Spleen (tissue), 11 donors: ENCODE measurements around the gene MEIS2. TPM values are rescaled to one million over a fixed set of nuclear protein-coding genes. Genes with fewer than 3 reads are reported as not detected.

Source experiments
- DNase-seq: peaks from one replicate; pipeline ENCODE4 v3.0.0-alpha.2; 2020
- H3K27ac ChIP-seq, 8 donors: fragments of 200-600 bp; sonication (generic) in 7 of 8; 1 replicate in 4 of 8; 2 replicates in 4 of 8; pipeline versions ENCODE4 v1.5.0 to v1.8.0; 2016 to 2021; ENCODE audit warnings: inconsistent platforms in 4 of 8, mild to moderate bottlenecking in 4 of 8, moderate library complexity in 1 of 8
- H3K27me3 ChIP-seq, 7 donors: fragments of 200-600 bp; sonication (generic) in 6 of 7; replicated peaks in 1 of 7; 1 replicate in 4 of 7; 2 replicates in 3 of 7; pipeline versions ENCODE4 v1.5.0 to v1.8.0; 2016 to 2021; ENCODE audit warnings: inconsistent platforms in 3 of 7, mild to moderate bottlenecking in 1 of 7
- H3K36me3 ChIP-seq, 6 donors: fragments of 200-600 bp; sonication (generic) in 5 of 6; 1 replicate in 4 of 6; 2 replicates in 2 of 6; pipeline versions ENCODE4 v1.5.0 to v1.8.0; 2016 to 2021; ENCODE audit warnings: inconsistent platforms in 2 of 6
- H3K4me1 ChIP-seq, 6 donors: fragments of 200-600 bp; sonication (generic) in 5 of 6; 1 replicate in 3 of 6; 2 replicates in 3 of 6; pipeline versions ENCODE4 v1.5.0 to v1.8.0; 2016 to 2021; ENCODE audit warnings: inconsistent platforms in 3 of 6
- H3K4me3 ChIP-seq, 8 donors: fragments of 200-600 bp; sonication (generic) in 7 of 8; 1 replicate in 4 of 8; 2 replicates in 4 of 8; pipeline versions ENCODE4 v1.5.0 to v1.8.0; 2016 to 2021; ENCODE audit warnings: inconsistent platforms in 4 of 8, mild to moderate bottlenecking in 4 of 8, moderate library complexity in 2 of 8
- H3K9me3 ChIP-seq, 8 donors: fragments of 200-600 bp; sonication (generic) in 7 of 8; 1 replicate in 4 of 8; 2 replicates in 4 of 8; pipeline versions ENCODE4 v1.5.0 to v1.8.0; 2016 to 2021; ENCODE audit warnings: inconsistent platforms in 4 of 8
- POLR2A ChIP-seq, 3 donors: fragments of 450-650 bp; IDR thresholded peaks; one replicate each; pipeline ENCODE4 v1.5.1; 2017; ENCODE audit warnings: antibody characterized with exemption in 3 of 3, mild to moderate bottlenecking in 1 of 3
- POLR2AphosphoS5 ChIP-seq, 3 donors: sonication (generic); formaldehyde crosslinking; IDR thresholded peaks; one replicate each; pipeline ENCODE4 v1.5.1; 2017; ENCODE audit warnings: antibody characterized with exemption in 3 of 3
- WGBS, 5 donors: extraction: QIAGEN DNeasy Blood & Tissue Kit in 3 of 5; methylation state at CpG; one replicate each; pipeline versions ENCODE4 v1.1.5 to v1.1.7; 2013 to 2018; 5-methylcytosine and 5-hydroxymethylcytosine counted together
- intact Hi-C: fragments of 100-400 bp; cut with DNase I; formaldehyde crosslinking; loops from one replicate; pipeline ENCODE4 v1.15.0; 2023; ENCODE audit warnings: low total_unique reads
- polyA plus RNA-seq, 3 donors: library from polyadenylated mRNA; stranded (reverse); fragments of 200-250 nt; gene quantifications; one replicate each; pipeline ENCODE4 v1.2.1, GENCODE V29; 2013
- total RNA-seq, 7 donors: library from RNA; depleted of rRNA in 3 of 7; stranded (reverse); fragments of >200 nt in 3 of 7; fragmentation: NEBNext Ultra II Directional in 4 of 7; extraction: Animal tissue kit (Norgen Biotek cat#: 25700) in 4 of 7; gene quantifications; one replicate each; pipeline versions ENCODE4 v1.1.0 to v1.2.1, GENCODE V29; 2016 to 2021
- TF ChIP-seq, protein P1 (sequence below), 11 experiments: fragments of 200-600 bp in 7 of 11; fragments of 450-650 bp in 4 of 11; sonication (generic) in 4 of 11; IDR thresholded peaks in 8 of 11; conservative IDR thresholded peaks in 3 of 11; 1 replicate in 7 of 11; 2 replicates in 4 of 11; pipeline versions ENCODE4 v1.4.0 to v1.8.0; 2016 to 2021; ENCODE audit warnings: antibody characterized with exemption in 11 of 11, inconsistent platforms in 4 of 11, mild to moderate bottlenecking in 1 of 11
- donor health status: healthy with polysubstance abuse.
- donor health status: DM: no; HTN: no; CAD: no; lungs with moderate emphysema.
- donor health status: DM: no; HTN: no; CAD: no.
- donor health status: Bipolar disorder and iron deficiency.
- donor health status: healthy.
- donor health status: DM: no; HTN: no; CAD: no.
- donor health status: DM: yes; HTN: yes; CAD: no.

Gene MEIS2
- total and polyA plus RNA-seq, 10 donors = 2.6 to 57.2 (median 23.5) TPM

DNA sequence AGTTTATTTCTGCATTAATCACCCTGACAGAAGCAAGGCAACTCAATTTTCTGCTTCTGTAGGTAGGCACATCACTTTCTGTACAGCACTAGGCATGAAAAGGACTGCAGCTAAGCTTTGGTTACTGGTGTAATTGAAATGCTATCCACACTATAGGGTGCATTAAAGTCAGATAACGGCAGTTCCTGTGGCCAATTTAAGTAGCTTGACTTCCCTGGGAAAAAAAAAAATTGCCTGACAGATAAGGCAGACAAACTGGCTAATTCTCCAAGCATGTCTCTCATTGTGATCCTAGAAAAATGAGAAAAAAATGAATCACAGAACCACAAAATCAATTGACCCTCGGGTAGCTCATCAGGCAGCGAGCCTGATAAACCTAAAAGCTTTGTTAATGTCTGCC, 151.4 kb downstream of the MEIS2 start:
- no peak overlapping the region for H3K4me3 ChIP-seq
- intact Hi-C loops = no loop called here
- no peaks in the 10 kb centered on the region for H3K9me3 ChIP-seq
- no peaks in the 10 kb centered on the region for H3K27me3 ChIP-seq
- no peaks in the 10 kb centered on the region for H3K4me1 ChIP-seq
- 72 to 85% (median 82%) methylated on average over 3 of the region's 3 CpGs for WGBS, 5 donors
- no peak overlapping the region for H3K27ac ChIP-seq
- TF ChIP-seq POLR2A (IDR thresholded peaks at IDR 0.05) (no peak), POLR2AphosphoS5 (IDR thresholded peaks at IDR 0.05) (no peak)
- TF ChIP-seq, protein P1, sequence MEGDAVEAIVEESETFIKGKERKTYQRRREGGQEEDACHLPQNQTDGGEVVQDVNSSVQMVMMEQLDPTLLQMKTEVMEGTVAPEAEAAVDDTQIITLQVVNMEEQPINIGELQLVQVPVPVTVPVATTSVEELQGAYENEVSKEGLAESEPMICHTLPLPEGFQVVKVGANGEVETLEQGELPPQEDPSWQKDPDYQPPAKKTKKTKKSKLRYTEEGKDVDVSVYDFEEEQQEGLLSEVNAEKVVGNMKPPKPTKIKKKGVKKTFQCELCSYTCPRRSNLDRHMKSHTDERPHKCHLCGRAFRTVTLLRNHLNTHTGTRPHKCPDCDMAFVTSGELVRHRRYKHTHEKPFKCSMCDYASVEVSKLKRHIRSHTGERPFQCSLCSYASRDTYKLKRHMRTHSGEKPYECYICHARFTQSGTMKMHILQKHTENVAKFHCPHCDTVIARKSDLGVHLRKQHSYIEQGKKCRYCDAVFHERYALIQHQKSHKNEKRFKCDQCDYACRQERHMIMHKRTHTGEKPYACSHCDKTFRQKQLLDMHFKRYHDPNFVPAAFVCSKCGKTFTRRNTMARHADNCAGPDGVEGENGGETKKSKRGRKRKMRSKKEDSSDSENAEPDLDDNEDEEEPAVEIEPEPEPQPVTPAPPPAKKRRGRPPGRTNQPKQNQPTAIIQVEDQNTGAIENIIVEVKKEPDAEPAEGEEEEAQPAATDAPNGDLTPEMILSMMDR (IDR thresholded peaks at IDR 0.05 in 8 of 11, conservative IDR thresholded peaks at IDR 0.05 in 3 of 11) = no peak
- DNase-seq = no peak
- no peaks in the 10 kb centered on the region for H3K36me3 ChIP-seq

DNA sequence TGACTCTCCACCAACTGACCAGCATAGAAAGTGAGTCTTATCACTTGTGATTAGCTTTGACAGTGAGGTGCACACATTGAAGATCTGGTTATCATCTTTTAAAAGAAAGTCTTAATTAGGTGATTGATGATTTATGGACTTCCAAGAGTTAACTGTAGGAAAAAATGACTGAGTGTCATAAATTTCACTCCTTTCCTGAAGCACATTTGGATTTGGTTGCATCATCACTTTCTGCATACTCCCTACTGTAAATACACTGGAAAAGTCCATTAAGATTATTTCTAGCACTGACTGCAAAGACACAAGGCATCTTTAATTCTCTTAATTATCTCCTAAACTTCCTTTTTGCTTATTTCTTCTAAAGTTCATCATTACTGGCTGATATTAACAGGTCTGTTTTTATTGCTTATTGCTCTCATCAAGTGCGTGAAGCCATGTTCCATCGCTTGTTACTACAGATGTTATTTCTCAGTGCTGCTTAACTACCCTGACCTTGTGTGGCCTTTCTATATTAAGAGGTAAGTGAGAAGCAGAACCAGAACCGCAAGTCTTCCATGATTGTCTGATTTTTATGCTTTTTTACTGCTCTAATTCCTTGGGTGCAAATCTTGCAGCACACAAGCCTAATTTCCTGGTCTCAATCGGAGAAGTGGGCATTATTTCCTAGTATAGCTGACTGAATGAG, 153.2 kb downstream of the MEIS2 start:
- H3K4me3 ChIP-seq = no peak overlapping the region
- H3K27me3 ChIP-seq = no peaks in the 10 kb centered on the region
- 74 to 84% (median 77%) methylated on average over 4 of the region's 4 CpGs for WGBS, 5 donors
- H3K36me3 ChIP-seq = no peaks in the 10 kb centered on the region
- DNase-seq = no peak
- TF ChIP-seq, protein P1 (IDR thresholded peaks at IDR 0.05 in 8 of 11, conservative IDR thresholded peaks at IDR 0.05 in 3 of 11) = no peak
- TF ChIP-seq POLR2A (IDR thresholded peaks at IDR 0.05) (no peak), POLR2AphosphoS5 (IDR thresholded peaks at IDR 0.05) (no peak)
- intact Hi-C loops = no loop called here
- H3K9me3 ChIP-seq = no peaks in the 10 kb centered on the region
- no peak overlapping the region for H3K27ac ChIP-seq
- no peaks in the 10 kb centered on the region for H3K4me1 ChIP-seq

DNA sequence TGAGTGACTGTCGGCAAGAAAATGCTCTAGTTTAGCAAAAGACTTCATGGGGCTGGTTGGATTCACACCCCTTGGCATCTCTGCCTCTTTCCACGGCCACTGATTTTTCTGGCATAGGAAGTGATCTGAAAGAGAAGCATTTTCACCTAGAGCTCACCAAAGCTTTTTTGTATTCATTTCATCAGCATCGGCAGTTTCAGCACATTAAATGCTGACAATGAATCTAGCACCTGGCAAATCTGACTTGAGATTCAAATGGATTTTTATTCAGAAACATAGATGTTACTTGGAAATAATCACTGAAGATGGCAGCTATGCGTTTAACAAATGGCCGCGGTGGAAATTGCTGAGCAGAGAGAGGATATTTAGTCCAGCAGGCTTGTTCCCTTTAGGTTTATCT, 155.9 kb downstream of the MEIS2 start:
- H3K4me1 ChIP-seq = no peaks in the 10 kb centered on the region

More for the DNA sequence above, 155.9 kb downstream of the MEIS2 start:
- Histone ChIP-seq H3K27ac (no peak overlapping the region), H3K9me3 (no peaks in the 10 kb centered on the region), H3K27me3 (no peaks in the 10 kb centered on the region), H3K4me3 (no peak overlapping the region), H3K36me3 (no peaks in the 10 kb centered on the region)
- DNase-seq = no peak
- intact Hi-C loops = no loop called here
- 80 to 93% (median 89%) methylated on average over 6 of the region's 6 CpGs for WGBS, 5 donors
- TF ChIP-seq POLR2AphosphoS5 (IDR thresholded peaks at IDR 0.05) (no peak), POLR2A (IDR thresholded peaks at IDR 0.05) (no peak)
- TF ChIP-seq, protein P1 (IDR thresholded peaks at IDR 0.05 in 8 of 11, conservative IDR thresholded peaks at IDR 0.05 in 3 of 11) = no peak
